Amniotic epithelial cell (primary cell): Measurements from ENCODE around the gene ANP32E.

Experiments used
- DNase-seq: peaks from one replicate; pipeline ENCODE4 v3.0.0-alpha.2; 2010; ENCODE audit warnings: low read depth

The ANP32E gene

GRCh38 chr1:150235852-150236613, at the start of gene ANP32E:
TSS of gene ANP32E (minus strand) at chr1:150236112. CDS start at chr1:150235786, 326 bp downstream.
- DNase-seq: peak; percentile 100

DNA sequence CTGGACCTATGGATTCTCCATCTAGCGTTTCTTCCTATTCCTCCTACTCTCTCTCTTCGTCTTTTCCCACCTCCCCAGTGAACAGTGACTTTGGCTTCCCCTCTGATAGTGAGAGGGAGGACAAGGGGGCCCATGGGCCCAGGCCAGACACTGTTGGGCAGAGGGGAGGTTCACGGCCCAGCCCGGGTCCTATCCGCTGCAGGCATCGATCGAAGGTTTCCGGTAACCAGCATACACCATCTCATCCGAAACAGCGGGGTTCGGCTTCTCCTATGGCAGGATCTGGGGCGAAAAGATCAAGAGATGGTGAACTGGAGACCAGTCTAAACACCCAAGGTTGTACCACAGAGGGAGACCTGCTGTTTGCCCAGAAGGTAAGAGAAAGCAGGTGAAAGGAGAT, 47.3 kb upstream of the ANP32E start:
- DNase-seq: no peak

- DNase-seq: no peak
Observed at GRCh38 chr1:150282558-150282958, 46.6 kb upstream of the ANP32E start.

DNA sequence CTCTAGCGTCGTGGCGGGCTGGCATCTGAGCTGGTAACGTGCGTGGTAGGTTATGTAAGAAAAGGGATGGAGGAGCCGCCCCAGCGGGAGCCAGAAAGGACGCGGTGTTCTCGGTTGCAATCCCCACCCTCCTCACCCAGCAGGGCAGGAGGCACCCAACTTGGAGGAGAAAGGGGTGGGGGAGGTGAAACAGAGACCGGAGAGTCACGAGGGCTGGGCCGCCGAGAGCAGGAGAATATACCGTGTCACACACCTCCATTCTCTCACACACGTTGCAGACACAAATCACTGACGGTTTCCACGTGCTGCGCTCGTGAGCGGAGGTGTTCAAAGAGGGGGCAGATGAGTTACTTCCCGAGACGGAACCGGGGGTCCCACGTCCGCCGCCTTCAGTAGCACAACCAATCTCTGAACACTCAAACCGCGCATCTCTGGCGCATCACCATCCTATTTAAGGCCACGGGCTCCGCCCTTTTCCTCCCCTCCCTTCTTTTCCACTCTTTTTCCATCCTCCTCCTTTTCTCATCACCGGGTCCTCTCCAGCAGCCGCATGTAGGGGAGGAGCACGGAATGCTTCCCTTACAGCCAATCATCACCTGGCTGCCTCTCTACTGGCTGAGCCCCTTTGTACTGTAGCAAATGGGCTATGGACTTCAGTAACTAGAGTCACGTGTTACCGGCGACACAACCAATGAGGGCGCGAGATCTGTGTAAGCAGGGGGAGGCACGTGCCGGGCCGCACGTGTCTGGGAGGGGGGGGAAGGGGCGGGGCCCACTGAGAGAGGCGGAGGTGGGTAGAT, 46.0 kb upstream of the ANP32E start, which contains the start of gene CIART:
CIART (plus strand) TSS at position 797 of the 800 bp plus-strand sequence. CDS start 714 bp downstream, outside the sequence.
- peak; percentile 99 for DNase-seq

- DNase-seq: peak; percentile 49
Observed at GRCh38 chr1:150281221-150281757, 45.4 kb upstream of the ANP32E start.

DNA sequence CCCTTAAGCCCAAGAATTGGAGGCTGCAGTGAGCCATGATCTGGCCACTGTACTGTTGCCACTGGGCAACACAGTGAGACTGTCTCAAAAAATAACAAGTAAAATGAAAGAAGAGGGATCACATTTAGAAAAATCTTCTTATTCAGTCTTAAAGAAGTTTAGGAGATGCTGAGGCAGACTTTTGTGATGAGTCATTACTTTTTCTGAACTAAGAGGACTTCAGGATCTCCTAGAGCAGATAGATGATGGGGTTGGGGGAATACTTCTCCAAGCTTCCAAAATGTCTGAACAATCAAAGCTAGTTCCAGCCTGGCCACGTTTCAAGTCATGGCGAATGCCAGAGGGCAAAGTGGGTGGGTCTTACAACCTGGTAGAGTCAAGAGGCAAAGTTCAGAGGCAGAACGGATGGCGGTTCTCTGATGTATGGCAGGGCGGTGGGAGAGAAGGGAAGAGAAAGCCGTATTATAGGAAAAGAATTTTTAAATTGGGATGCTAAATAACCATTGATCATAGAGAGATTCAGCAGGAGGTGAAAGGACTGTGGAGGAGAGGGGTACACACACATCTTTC, 44.3 kb upstream of the ANP32E start:
- DNase-seq: no peak

- no peak for DNase-seq
Observed at GRCh38 chr1:150273311-150273710, 37.4 kb upstream of the ANP32E start.

- DNase-seq: no peak
Observed at GRCh38 chr1:150271291-150271959, 35.5 kb upstream of the ANP32E start.

- no peak for DNase-seq
Observed at GRCh38 chr1:150269451-150269850, 33.5 kb upstream of the ANP32E start.

DNA sequence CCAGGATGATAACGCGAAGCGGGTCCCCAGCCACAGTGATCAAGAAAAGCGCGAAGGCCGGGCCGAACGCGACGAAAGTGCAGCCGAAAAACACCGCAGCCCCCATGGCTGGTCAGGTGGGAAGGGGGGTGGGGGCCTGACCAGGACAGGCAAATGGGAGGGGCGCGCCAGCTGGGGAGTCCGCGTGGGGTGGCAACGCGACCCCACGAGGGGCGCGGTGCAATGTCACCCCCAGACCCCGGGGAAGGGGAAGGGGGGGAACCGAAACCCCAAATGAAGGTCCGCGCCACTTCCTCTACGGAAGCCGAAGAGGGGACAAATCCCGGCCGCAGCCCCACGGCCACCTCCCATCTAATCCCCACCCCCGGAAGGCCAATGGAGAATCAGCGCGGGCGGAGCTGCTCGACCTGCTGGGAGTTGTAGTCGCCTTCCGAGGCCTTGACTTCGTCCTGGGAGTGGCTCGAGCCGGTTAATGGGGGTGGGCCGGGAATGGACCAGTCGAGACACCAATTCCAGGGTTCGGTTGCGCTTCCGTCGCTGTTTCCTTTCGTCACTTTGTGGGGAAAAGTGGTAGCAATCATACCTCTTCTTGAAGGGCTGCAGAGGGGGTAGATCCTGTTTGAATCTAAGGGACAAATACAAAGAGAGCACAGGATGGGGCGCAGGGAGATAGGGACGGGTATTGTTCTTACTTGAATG, 32.9 kb upstream of the ANP32E start, which contains the start of gene APH1A:
APH1A (minus strand) TSS at position 312 of the 699 bp plus-strand sequence; CDS start at position 106, 206 bp downstream.
- peak; percentile 96 for DNase-seq

DNA sequence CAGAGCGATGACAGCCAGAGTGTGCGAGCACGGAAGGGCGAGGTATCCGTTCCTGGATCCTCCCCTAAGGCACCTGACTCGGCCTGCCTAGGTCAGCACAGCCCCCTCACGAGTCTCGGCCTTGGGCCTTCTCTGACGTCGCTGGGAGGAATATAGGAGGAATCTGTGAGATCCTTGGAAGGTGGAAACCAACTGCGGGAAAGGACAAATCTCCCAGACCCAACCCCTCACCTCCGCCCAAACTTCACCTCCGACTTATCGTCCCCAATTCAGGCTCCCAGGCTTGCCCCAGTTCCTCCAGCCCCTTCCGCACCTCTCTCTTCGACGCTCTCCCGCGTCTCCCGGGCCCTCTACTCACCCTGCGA, 32.4 kb upstream of the ANP32E start:
- peak; percentile 51 for DNase-seq

GRCh38 chr1:150267896-150268295, 32.0 kb upstream of the ANP32E start:
- no peak for DNase-seq

- no peak for DNase-seq
Observed at GRCh38 chr1:150263549-150263948, 27.6 kb upstream of the ANP32E start.

DNA sequence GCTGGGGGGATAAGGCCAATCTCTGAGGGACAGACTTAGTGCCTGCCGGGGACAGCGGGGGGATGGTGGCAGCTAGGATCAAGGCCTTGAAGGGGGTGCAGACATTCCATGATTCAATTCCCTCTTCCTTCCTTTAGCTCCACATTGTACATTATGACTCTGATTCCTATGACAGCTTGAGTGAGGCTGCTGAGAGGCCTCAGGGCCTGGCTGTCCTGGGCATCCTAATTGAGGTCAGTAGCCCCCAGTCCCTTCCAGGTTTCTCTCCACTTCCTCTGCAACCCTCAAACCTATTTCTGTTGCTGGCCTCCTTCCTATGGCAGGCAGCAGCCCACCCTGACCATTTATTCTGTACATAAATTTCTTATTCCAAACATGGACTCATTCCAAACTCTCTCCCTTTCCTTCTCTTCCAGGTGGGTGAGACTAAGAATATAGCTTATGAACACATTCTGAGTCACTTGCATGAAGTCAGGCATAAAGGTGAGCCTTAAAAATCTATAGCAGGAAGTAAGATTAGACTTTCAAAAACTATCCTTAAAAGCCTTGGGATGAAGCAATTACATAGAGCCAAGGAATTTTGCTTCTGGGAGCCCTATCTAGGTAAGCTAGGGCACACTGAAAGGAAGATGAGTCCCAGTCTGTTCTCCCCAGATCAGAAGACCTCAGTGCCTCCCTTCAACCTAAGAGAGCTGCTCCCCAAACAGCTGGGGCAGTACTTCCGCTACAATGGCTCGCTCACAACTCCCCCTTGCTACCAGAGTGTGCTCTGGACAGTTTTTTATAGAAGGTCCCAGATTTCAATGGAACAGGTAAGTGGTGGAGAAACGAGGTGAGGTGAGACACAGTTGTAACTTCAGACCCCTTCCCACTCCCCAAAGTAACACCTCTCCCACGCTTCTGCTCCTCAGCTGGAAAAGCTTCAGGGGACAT, 26.7 kb upstream of the ANP32E start:
- no peak for DNase-seq

- DNase-seq: no peak
Observed at GRCh38 chr1:150261367-150261766, 25.5 kb upstream of the ANP32E start.

DNA sequence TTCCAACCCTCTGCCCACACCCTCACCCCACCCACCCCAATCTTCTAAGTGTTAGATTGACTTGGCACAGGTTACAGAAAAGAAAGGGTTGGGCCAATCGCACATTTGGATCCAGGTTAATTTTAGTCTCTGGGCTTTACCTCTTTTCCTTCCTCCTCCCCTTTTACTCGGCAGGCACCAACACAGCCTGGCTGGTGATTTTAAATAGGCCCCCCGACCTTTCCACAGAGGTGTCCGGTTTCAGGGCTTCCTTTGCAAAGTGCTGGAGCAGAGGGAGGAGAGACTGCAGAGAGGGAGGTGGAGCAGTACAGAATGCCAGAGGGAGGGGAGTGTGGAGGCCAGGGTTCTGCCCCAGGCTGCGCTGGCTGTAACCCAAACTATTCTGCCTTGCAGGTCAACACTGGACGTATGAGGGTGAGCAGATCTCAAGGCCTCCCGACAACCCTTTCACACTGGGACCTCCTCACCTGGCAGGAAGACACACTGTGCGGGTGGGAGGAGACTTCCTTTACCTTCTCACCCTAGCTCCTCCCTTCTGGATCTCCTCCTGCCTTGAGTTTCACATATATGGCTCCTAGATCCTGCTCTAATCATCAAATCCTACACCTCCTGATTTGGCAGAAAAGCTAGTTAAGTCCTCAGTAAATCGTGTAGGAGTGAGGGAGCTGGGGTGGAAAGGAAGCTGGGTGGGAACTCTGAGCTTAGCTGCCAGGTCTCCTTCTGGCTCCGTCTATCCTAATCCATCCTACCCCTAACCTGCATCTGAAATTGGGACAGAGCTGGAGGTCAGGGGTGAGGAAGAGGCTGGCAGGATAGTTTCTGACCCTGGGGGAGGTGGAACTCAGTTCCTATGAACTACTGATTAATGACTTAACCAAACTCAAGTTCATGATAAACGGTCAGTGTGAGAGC, 24.1 kb upstream of the ANP32E start:
- DNase-seq: peak; percentile 23

- no peak for DNase-seq
Observed at GRCh38 chr1:150259217-150259616, 23.3 kb upstream of the ANP32E start.

- DNase-seq: no peak
Observed at GRCh38 chr1:150257624-150258585, 22.0 kb upstream of the ANP32E start, which contains the start of gene CA14. TSS of gene CA14 (plus strand) at chr1:150257774. CDS start at chr1:150258129, 355 bp downstream.
